ENCODE data around the gene BAIAP2L2. TPM values are rescaled to one million over a fixed set of nuclear protein-coding genes. Genes with fewer than 3 reads are reported as not detected.

BAIAP2L2 gene
- total and polyA plus RNA-seq, 4 donors = 0.17 to 1.0 (median 0.46) TPM

GRCh38 chr22:38098410-38099249 is 11.9 kb downstream of the BAIAP2L2 start:
- Histone ChIP-seq H3K9me3 (ENCODE audit: control insufficient read depth in 4 of 4, insufficient read depth in 3 of 4, low read length in 3 of 4) (no peaks in the 10 kb centered on the region), H3K36me3 (ENCODE audit: control insufficient read depth in 4 of 4, insufficient read depth in 4 of 4, low read length in 4 of 4) (no peaks in the 10 kb centered on the region), H3K27ac (ENCODE audit: low read depth in 1 of 2, low read length in 1 of 2) (no peak overlapping the region), H3K4me3 (no peak overlapping the region), H3K27me3 (ENCODE audit: control insufficient read depth in 3 of 3, insufficient read depth in 3 of 3, low read length in 2 of 3) (peaks cover 0 to 5% (median 0%) of the 10 kb centered on the region in 3 donors), H3K9ac (ENCODE audit: insufficient read depth in 1 of 2, low read length in 2 of 2) (no peak overlapping the region), H3K4me1 (ENCODE audit: control insufficient read depth in 5 of 5, insufficient read depth in 5 of 5, low read length in 5 of 5) (peaks cover 0 to 1% (median 0%) of the 10 kb centered on the region in 5 donors)
- ATAC-seq (ENCODE audit: insufficient read depth, low FRiP score) (no peak), DNase-seq (peak; percentile 8 to 37 (median 19))
- WGBS, 2 donors = 61 to 73% methylated on average over 9 of the region's 9 CpGs
- no peak for TF ChIP-seq CTCF (IDR thresholded peaks at IDR 0.05; ENCODE audit: control extremely low read depth, extremely low read depth)

GRCh38 chr22:38097557-38098409 is 12.7 kb downstream of the BAIAP2L2 start:
- Histone ChIP-seq H3K36me3 (ENCODE audit: control insufficient read depth in 4 of 4, insufficient read depth in 4 of 4, low read length in 4 of 4) (no peaks in the 10 kb centered on the region), H3K4me3 (no peak overlapping the region), H3K9ac (ENCODE audit: insufficient read depth in 1 of 2, low read length in 2 of 2) (no peak overlapping the region), H3K27ac (ENCODE audit: low read depth in 1 of 2, low read length in 1 of 2) (no peak overlapping the region), H3K4me1 (ENCODE audit: control insufficient read depth in 5 of 5, insufficient read depth in 5 of 5, low read length in 5 of 5) (peaks cover 0 to 1% (median 0%) of the 10 kb centered on the region in 5 donors), H3K9me3 (ENCODE audit: control insufficient read depth in 4 of 4, insufficient read depth in 3 of 4, low read length in 3 of 4) (no peaks in the 10 kb centered on the region), H3K27me3 (ENCODE audit: control insufficient read depth in 3 of 3, insufficient read depth in 3 of 3, low read length in 2 of 3) (peaks cover 0 to 5% (median 0%) of the 10 kb centered on the region in 3 donors)
- no peak for TF ChIP-seq CTCF (IDR thresholded peaks at IDR 0.05; ENCODE audit: control extremely low read depth, extremely low read depth)
- ATAC-seq (ENCODE audit: insufficient read depth, low FRiP score) = no peak
- peak; percentile 25 to 52 (median 42) for DNase-seq
- WGBS, 2 donors = 62 to 65% methylated on average over 29 to 32 of the region's 32 CpGs

- peaks cover 0 to 1% (median 0%) of the 10 kb centered on the region in 5 donors for H3K4me1 ChIP-seq (ENCODE audit: control insufficient read depth in 5 of 5, insufficient read depth in 5 of 5, low read length in 5 of 5)
- H3K4me3 ChIP-seq = no peak overlapping the region
- no peaks in the 10 kb centered on the region for H3K9me3 ChIP-seq (ENCODE audit: control insufficient read depth in 4 of 4, insufficient read depth in 3 of 4, low read length in 3 of 4)
- no peak for TF ChIP-seq CTCF (IDR thresholded peaks at IDR 0.05; ENCODE audit: control extremely low read depth, extremely low read depth)
- no peaks in the 10 kb centered on the region for H3K36me3 ChIP-seq (ENCODE audit: control insufficient read depth in 4 of 4, insufficient read depth in 4 of 4, low read length in 4 of 4)
- DNase-seq (peak in 1 of 3 donors; percentile 5), ATAC-seq (ENCODE audit: insufficient read depth, low FRiP score) (no peak)
- peaks cover 0 to 5% (median 0%) of the 10 kb centered on the region in 3 donors for H3K27me3 ChIP-seq (ENCODE audit: control insufficient read depth in 3 of 3, insufficient read depth in 3 of 3, low read length in 2 of 3)
- 89 to 95% methylated on average over 15 of the region's 15 CpGs for WGBS, 2 donors
- no peak overlapping the region for H3K27ac ChIP-seq (ENCODE audit: low read depth in 1 of 2, low read length in 1 of 2)
- no peak overlapping the region for H3K9ac ChIP-seq (ENCODE audit: insufficient read depth in 1 of 2, low read length in 2 of 2)
Measured at GRCh38 chr22:38097058-38097457, 13.4 kb downstream of the BAIAP2L2 start.

All from lung (tissue), 12 donors.